HG03045 (cell line): Measurements from ENCODE around the gene KCTD4.
"Not testable (repeated sequence)": the region's sequence is repeated elsewhere in the genome, so short reads cannot be mapped to it uniquely, and the experiment has no call there.

Experiments
- ATAC-seq: cut with Tn5 transposase; IDR thresholded peaks from one replicate; pipeline ENCODE4 v1.9.1; 2021; ENCODE audit warnings: mild to moderate bottlenecking, moderate library complexity; ENCODE audit not compliant: unreplicated experiment

KCTD4 gene

GRCh38 chr13:45200701-45201232, at the start of gene KCTD4:
TSS of gene KCTD4 (minus strand) at chr13:45201045. CDS start at chr13:45194567, 6,478 bp downstream.
- no peak for ATAC-seq

DNA sequence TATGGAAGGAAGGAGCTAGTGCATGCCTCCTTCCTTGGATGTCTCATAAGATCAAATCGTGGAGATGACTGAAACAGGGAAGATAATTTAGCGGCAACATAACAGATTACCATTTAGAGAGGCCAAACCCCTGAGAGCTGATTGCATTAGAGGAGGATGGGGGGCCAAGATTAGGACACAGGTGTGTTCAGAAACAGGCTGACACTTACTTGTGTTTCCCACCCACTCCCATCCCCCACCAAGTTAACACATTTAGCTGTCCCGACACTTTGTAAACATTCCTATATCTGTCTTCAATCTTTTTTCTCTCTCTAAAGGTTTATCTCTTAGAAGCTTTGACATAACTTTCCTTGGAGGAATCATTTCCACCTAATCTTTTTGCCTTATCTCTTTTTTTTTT, 48.8 kb upstream of the KCTD4 start:
- ATAC-seq, result no peak

DNA sequence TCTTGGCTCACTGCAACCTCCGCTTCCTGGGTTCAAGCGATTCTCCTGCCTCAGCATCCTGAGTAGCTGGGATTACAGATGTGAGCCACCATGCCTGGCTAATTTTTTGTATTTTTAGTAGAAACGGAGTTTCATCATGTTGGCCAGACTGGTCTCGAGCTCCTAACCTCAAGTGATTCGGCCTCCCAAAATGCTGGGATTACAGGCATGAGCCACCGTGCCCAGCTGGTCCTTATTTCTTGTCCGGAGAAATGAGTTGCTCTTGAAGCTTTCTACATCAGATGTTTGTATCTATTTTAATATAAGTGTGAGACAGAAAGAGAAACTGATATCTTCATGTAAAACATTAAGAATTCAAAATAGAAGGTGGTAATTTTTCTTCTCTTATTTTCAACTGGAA, 43.9 kb upstream of the KCTD4 start:
- ATAC-seq, result not testable (repeated sequence)

GRCh38 chr13:45243077-45243476, 42.2 kb upstream of the KCTD4 start:
- no peak for ATAC-seq

DNA sequence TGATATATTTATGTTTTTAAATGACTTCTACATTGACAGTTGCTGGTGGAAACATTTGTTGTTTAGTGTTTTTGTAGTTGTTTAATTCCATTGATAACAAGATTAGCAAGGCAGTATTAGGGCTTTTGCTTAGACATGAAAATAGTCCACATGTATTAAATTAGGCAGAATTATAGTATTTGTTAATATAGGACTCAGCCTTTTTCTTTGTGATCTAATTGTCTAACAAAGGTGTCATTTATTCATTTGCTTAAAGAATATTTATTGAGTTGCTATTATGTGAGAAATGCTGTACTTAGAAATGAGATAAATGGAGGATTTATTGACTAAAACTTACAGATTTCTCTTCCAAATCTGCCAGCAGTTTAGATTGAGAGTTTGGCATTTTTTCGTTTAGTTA, 41.7 kb upstream of the KCTD4 start:
- ATAC-seq, result no peak

GRCh38 chr13:45242070-45242469, 41.2 kb upstream of the KCTD4 start:
- no peak for ATAC-seq

- ATAC-seq, result no peak
Measured at GRCh38 chr13:45240143-45240542, 39.3 kb upstream of the KCTD4 start.

DNA sequence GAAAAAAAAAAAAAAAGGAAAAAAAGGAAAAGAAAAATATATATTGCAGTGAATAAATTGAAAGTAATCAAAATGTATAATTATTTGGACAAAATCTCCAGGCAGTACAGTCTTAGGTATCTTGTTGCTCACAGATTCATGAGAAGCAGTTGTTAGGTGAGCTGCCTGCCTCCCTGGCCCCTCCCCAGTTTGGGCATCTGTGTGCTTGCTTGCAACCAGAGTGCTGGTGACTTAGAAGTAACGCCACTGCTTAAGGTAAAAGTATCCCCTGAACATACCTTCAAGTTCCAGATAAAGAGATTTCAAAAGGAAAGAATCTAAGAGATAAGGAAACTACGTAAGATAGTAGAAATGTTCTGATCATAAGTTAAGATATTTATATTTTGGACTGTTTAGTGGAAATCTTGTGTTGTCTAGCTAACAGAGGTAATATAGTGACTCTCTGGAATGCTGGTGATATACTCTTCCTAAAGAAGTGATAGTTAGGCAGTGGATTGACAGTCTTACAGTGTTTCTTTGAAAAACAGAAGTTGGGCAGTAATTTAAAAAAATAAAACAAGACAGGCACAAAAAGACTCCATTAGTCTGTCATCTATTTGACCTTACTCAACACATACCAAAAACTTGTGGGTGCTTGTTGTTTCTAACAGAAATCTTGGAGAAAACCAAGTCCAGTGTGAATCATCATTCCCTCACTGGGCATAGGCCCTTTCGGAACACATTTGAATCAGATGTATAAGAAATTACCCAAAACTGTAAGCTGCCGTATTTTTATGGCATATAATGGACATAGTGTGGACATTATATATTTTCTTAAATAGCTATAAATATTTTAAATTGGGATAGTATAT, 38.3 kb upstream of the KCTD4 start:
- ATAC-seq, result no peak

- no peak for ATAC-seq
Measured at GRCh38 chr13:45232591-45232990, 31.7 kb upstream of the KCTD4 start.

GRCh38 chr13:45231722-45232121, 30.9 kb upstream of the KCTD4 start:
- ATAC-seq, result no peak

- ATAC-seq, result no peak
Measured at GRCh38 chr13:45231305-45231704, 30.5 kb upstream of the KCTD4 start.

GRCh38 chr13:45229172-45229571, 28.3 kb upstream of the KCTD4 start:
- ATAC-seq, result no peak

DNA sequence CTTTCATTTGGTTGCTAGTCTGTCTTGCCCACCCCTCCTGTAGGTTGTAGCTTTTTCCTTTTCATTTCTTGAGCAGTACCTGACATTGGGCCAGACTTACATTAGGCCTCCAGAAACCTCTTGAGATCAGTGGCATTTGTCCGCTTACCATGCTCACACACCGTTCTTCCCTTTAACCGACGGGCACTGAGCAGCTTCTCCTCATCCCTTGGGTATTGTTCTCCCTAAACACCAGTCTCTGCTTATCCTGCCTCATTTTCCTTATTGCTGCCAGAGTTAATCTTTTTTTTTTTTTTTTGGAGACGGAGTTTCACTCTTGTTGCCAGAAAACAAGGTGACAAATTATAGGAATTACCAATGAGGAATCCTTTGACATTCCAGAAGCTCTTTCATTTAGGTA, 27.2 kb upstream of the KCTD4 start:
- no peak for ATAC-seq

DNA sequence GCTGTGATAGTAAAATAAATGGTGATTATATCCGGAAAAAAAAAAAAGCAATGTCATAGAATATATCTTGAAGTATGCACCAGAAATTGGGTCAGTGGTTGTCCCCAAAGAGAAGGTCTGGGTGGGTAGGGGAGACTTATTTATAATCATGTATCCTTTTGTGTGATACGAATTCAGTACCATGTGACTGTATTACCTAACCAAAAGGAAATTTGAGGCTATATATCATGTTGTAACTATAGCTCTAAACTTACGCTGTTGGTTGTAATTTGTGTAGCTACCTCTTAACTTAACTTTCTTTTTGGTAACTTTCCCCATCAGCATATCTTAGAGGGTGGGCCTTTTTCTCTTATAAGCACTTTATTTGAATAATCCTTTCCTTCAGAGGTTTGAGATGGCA, 25.2 kb upstream of the KCTD4 start:
- no peak for ATAC-seq

- no peak for ATAC-seq
Measured at GRCh38 chr13:45225370-45225769, 24.5 kb upstream of the KCTD4 start.

DNA sequence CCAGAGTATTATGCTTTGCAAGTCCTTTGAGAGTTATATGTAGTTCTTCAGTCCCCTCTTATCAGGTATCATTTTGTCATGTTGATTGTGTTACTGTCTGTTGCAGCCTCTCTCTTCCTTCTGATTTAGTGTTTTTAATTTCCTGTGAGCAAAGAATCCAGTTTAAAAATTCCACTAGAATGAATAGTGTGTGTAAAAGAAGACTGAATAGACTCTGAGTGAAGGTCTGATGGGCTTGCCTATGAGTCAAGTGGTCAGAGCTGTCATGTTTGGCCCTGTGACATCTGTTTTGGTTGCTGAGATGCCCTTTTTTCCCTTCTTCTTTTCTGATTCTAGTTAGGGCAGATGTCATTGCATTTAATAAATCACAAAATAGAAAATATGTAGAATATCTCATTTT, 23.3 kb upstream of the KCTD4 start:
- ATAC-seq, result no peak

- no peak for ATAC-seq
Measured at GRCh38 chr13:45222919-45223318, 22.1 kb upstream of the KCTD4 start.

DNA sequence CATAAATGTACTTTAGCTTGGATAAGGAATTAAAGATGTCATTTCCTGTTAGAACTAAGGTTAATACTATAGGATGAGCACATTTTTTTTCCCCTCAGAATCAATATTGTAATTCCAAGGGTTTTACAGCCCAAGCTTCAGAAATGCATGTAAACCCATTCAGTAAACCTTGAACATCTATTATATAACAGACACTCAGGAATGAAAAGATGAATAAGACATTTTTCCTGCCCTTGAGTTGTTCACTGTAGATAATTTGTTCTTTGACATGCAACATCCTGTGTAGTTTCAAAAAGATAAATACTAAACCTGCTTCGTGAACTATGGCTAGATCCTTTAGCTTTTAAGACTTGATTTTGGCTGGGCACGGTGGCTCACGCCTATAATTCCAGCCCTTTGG, 21.7 kb upstream of the KCTD4 start:
- no peak for ATAC-seq

- ATAC-seq, result no peak
Measured at GRCh38 chr13:45220403-45220802, 19.6 kb upstream of the KCTD4 start.

DNA sequence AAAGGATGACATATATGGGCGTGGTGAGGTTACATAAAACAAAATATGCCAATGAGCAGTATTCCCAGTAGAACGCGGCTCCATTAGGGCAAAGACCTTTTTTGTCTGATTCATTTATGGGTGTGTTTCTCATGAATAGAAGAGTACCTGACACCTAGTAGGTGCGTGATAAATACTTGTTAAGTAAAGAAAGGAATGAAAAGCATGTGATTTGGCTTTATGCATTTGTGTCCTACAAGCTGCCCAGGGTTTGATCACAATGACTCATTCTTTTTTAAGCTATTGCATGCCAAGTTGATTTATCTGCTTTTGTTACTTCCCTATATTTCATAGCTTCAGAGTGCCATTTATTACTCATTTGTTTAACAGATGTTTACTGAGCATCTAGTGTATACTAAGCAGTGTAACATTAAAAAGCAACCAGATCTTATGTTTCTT, 19.1 kb upstream of the KCTD4 start:
- ATAC-seq, result no peak

- no peak for ATAC-seq
Measured at GRCh38 chr13:45219123-45219891, 18.5 kb upstream of the KCTD4 start.

GRCh38 chr13:45218689-45219088, 17.8 kb upstream of the KCTD4 start:
- no peak for ATAC-seq
